SK-N-MC (cell line): ENCODE results near the gene GPX8.

Experiments
- EZH2 ChIP-seq: fragments of 200-600 bp; sonication (generic); IDR thresholded peaks from one replicate; pipeline ENCODE4 v1.6.1; 2017; ENCODE audit warnings: antibody characterized with exemption
- FOXP2 ChIP-seq: optimal IDR thresholded peaks from 2 replicates; pipeline ENCODE3; 2011; ENCODE audit warnings: mild to moderate bottlenecking, moderate library complexity; ENCODE audit not compliant: insufficient read depth; ENCODE audit errors: extremely low read length, control extremely low read depth
- POLR2AphosphoS5 ChIP-seq: IDR thresholded peaks from 2 replicates; pipeline ENCODE4 v1.6.1; 2012; ENCODE audit warnings: mild to moderate bottlenecking, low read depth, low read length, borderline replicate concordance

DNA sequence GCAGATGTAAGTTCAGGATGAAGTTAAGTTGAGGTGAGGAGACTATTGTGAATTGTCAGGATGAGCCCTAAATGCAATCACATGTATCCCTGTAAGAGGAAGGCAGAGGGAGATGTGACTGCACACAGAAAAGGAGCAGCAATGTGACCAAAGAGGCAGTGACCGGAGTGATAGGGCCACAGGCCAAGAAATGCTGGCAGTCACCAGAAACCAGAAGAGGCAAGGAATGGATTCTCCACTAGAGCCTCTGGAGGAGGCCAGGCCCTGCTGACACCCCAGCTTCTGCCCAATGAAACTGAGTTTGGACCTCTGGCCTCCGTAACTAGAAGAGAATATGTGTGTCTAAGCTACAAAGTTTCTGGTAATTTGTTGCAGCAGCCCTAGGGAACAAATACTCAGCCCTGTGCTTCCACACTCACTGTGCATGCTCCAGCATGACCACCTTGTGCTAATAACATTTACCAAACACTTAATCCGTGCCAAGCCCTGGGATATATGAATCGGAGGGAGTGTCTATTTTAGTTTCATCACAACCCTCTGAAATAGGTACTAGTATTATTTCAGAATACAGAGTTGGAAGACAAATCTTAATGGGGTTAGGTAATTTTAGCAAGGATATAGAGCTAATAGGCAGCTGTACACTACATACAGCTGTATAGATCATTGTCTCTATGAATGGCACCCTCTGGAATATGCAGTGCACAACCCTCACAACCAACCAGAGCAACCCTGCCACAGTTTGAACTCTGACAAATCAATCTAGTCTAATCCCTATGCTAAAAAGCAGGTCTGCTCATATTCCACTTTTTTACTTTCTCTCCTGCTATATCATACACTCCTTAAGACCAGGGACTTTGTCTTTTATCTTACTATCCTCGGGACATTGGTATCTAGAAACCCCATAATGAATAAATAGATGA, 7.8 kb upstream of the GPX8 start:
- TF ChIP-seq POLR2AphosphoS5 = no peak
- TF ChIP-seq EZH2 = no peak
- TF ChIP-seq FOXP2 = no peak
